Ovary (tissue), 9 donors: ENCODE measurements around the gene ANKRD33B. TPM values are rescaled to one million over a fixed set of nuclear protein-coding genes. Genes with fewer than 3 reads are reported as not detected.

Experiments used
- DNase-seq, 5 donors: peaks; one replicate each; pipeline ENCODE4 v3.0.0-alpha.2; 2019 to 2020
- H3K27ac ChIP-seq, 2 donors: fragments of 200-600 bp; one replicate each; pipeline versions ENCODE4 v1.5.1 to v1.8.0; 2019 to 2022
- H3K27me3 ChIP-seq: fragments of 200-600 bp; one replicate; pipeline ENCODE4 v1.8.0; 2022
- H3K36me3 ChIP-seq: fragments of 200-600 bp; sonication (generic); one replicate; pipeline ENCODE4 v1.5.1; 2019
- H3K4me1 ChIP-seq: one replicate; pipeline ENCODE4 v1.8.1; 2013; ENCODE audit warnings: mild to moderate bottlenecking, moderate library complexity; ENCODE audit not compliant: insufficient read depth
- H3K4me3 ChIP-seq: fragments of 200-600 bp; sonication (generic); one replicate; pipeline ENCODE4 v1.5.1; 2017
- H3K9me3 ChIP-seq, 2 donors: fragments of 200-600 bp in 1 of 2; sonication (generic) in 1 of 2; one replicate each; pipeline versions ENCODE4 v1.5.1 to v1.8.1; 2013 to 2019; ENCODE audit warnings: mild to moderate bottlenecking in 1 of 2, moderate library complexity in 1 of 2
- CTCF ChIP-seq, 3 donors: fragments of 450-650 bp in 2 of 3; fragments of 200-600 bp in 1 of 3; IDR thresholded peaks; one replicate each; pipeline versions ENCODE4 v1.5.1 to v1.8.0; 2016 to 2022; ENCODE audit warnings: antibody characterized with exemption in 3 of 3, mild to moderate bottlenecking in 1 of 3
- EP300 ChIP-seq: sonication (generic); formaldehyde crosslinking; IDR thresholded peaks from one replicate; pipeline ENCODE4 v1.6.1; 2017; ENCODE audit warnings: antibody characterized with exemption
- POLR2A ChIP-seq: fragments of 450-650 bp; IDR thresholded peaks from one replicate; pipeline ENCODE4 v1.6.1; 2017; ENCODE audit warnings: antibody characterized with exemption, mild to moderate bottlenecking, moderate library complexity
- WGBS, 3 donors: extraction: QIAGEN DNeasy Blood & Tissue Kit in 1 of 3; methylation state at CpG; one replicate each; pipeline versions ENCODE4 v1.1.5 to v1.1.7; 2013 to 2017; 5-methylcytosine and 5-hydroxymethylcytosine counted together
- intact Hi-C, 4 donors: fragments of 100-400 bp; cut with DNase I; formaldehyde crosslinking; loops; one replicate each; pipeline versions ENCODE4 v1.11.0 to v1.15.1; 2022 to 2023
- polyA plus RNA-seq, 2 donors: library from polyadenylated mRNA; stranded (reverse); fragments of 200-250 nt in 1 of 2; fragments of 350-450 nt in 1 of 2; fragmentation: Illumina TruSeq in 1 of 2; extraction: RNeasy Lipid Tissue Mini Kit (QIAGEN cat#74804) in 1 of 2; gene quantifications; one replicate each; pipeline ENCODE4 v1.2.3, GENCODE V29; 2013 to 2014
- total RNA-seq, 7 donors: library from RNA; depleted of rRNA in 2 of 7; stranded (reverse); fragments of >200 nt in 2 of 7; fragmentation: NEBNext Ultra II Directional in 3 of 7; extraction: Animal tissue kit (Norgen Biotek cat#: 25700) in 3 of 7; gene quantifications; one replicate each; pipeline versions ENCODE4 v1.1.0 to v1.2.4, GENCODE V29; 2016 to 2023
- donor health status: DM: no; HTN: no; CAD: no; lungs with moderate emphysema.
- donor health status: DM: no; HTN: no; CAD: no.
- donor health status: Bipolar disorder and iron deficiency.
- donor health status: DM: yes; HTN: yes; CAD: no.
- donor health status: DM: no; HTN: no; CAD: no.
- donor health status: DM: yes; HTN: yes; CAD: no.

The ANKRD33B gene
- total and polyA plus RNA-seq, 9 donors, result 0.65 to 13.3 (median 1.9) TPM

GRCh38 chr5:10530601-10531320 is 33.1 kb upstream of the ANKRD33B start:
- WGBS, 3 donors, result 83 to 84% (median 83%) methylated on average over 11 of the region's 11 CpGs

GRCh38 chr5:10532421-10532820 is 31.4 kb upstream of the ANKRD33B start:
- 77 to 89% (median 84%) methylated on average over 3 of the region's 3 CpGs for whole genome bisulfite sequencing, 3 donors
- Histone ChIP-seq H3K9me3 (no peaks in the 10 kb centered on the region), H3K4me3 (no peak overlapping the region), H3K27ac (no peak overlapping the region), H3K27me3 (no peaks in the 10 kb centered on the region), H3K36me3 (no peaks in the 10 kb centered on the region), H3K4me1 (no peaks in the 10 kb centered on the region)
- no peak for DNase-seq
- TF ChIP-seq POLR2A (no peak), CTCF (IDR thresholded peaks at IDR 0.05) (no peak), EP300 (no peak)
- intact Hi-C loops, result no loop called here

More at GRCh38 chr5:10530601-10531320, 33.1 kb upstream of the ANKRD33B start:
- no peak for DNase-seq
- no peaks in the 10 kb centered on the region for H3K9me3 ChIP-seq
- no peaks in the 10 kb centered on the region for H3K36me3 ChIP-seq
- intact Hi-C loops, result no loop called here
- H3K27me3 ChIP-seq, result no peaks in the 10 kb centered on the region
- H3K4me1 ChIP-seq, result no peaks in the 10 kb centered on the region
- no peak overlapping the region for H3K27ac ChIP-seq
- no peak overlapping the region for H3K4me3 ChIP-seq
- TF ChIP-seq POLR2A (no peak), EP300 (no peak), CTCF (IDR thresholded peaks at IDR 0.05) (no peak)

- TF ChIP-seq POLR2A (no peak), CTCF (IDR thresholded peaks at IDR 0.05) (no peak)
- no peaks in the 10 kb centered on the region for H3K4me1 ChIP-seq
- H3K27ac ChIP-seq, result no peak overlapping the region
- no peaks in the 10 kb centered on the region for H3K27me3 ChIP-seq
- no peak overlapping the region for H3K4me3 ChIP-seq
- no peak for DNase-seq
- H3K9me3 ChIP-seq, result no peaks in the 10 kb centered on the region
- H3K36me3 ChIP-seq, result no peaks in the 10 kb centered on the region
- intact Hi-C loops, result no loop called here
- WGBS, 3 donors, result 8 to 14% (median 9%) methylated on average over 17 of the region's 17 CpGs
Observed at GRCh38 chr5:10533226-10533625, 30.6 kb upstream of the ANKRD33B start.

GRCh38 chr5:10534561-10535530 is 29.0 kb upstream of the ANKRD33B start:
- WGBS, 3 donors, result 61 to 70% (median 63%) methylated on average over 23 of the region's 23 CpGs
- Histone ChIP-seq H3K27ac (no peak overlapping the region), H3K4me1 (no peaks in the 10 kb centered on the region), H3K4me3 (no peak overlapping the region), H3K9me3 (no peaks in the 10 kb centered on the region), H3K36me3 (no peaks in the 10 kb centered on the region), H3K27me3 (no peaks in the 10 kb centered on the region)
- TF ChIP-seq CTCF (IDR thresholded peaks at IDR 0.05) (no peak), EP300 (no peak), POLR2A (no peak)
- no peak for DNase-seq
- intact Hi-C loops, result no loop called here
